Naive thymus-derived CD4-positive, alpha-beta T cell (primary cell): ENCODE data around the gene DLG4. TPM values are rescaled to one million over a fixed set of nuclear protein-coding genes. Genes with fewer than 3 reads are reported as not detected.
A peak's percentile ranks its signal among the peaks of the same experiment; 100 is the strongest.

Source experiments
- ATAC-seq: fragments of 150-1000 bp; cut with Tn5 transposase; 2 replicates; pipeline ENCODE4 v1.10.0; 2021; ENCODE audit warnings: mild to moderate bottlenecking, moderate library complexity
- CTCF ChIA-PET: fragments of 350-600 bp; sonication (Branson Sonifier 250); formaldehyde crosslinking; loops from one replicate; lab custom pipeline; 2021; ENCODE audit warnings: antibody characterized with exemption; lab: Charles Lee
- POLR2A ChIA-PET: fragments of 350-600 bp; sonication (Branson Sonifier 250); formaldehyde crosslinking; loops from one replicate; lab custom pipeline; 2021; ENCODE audit warnings: antibody characterized with exemption, inconsistent platforms; lab: Charles Lee
- DNase-seq, 9 donors: peaks; one replicate each; pipeline versions ENCODE4 v3.0.0 to v3.0.0-alpha.2; 2020 to 2022; ENCODE audit warnings: mixed read lengths in 1 of 9
- H3K27ac ChIP-seq: one replicate; pipeline ENCODE4 v1.7.0; 2013; ENCODE audit warnings: mild to moderate bottlenecking, low read depth, low read length, moderate library complexity
- H3K27me3 ChIP-seq, 2 donors: one replicate each; pipeline ENCODE4 v1.7.0; 2013; ENCODE audit warnings: low read length in 2 of 2, mild to moderate bottlenecking in 2 of 2, moderate library complexity in 2 of 2; ENCODE audit not compliant: control insufficient read depth in 2 of 2, insufficient read depth in 2 of 2
- H3K36me3 ChIP-seq, 3 experiments: 1 replicate in 2 of 3; 2 replicates in 1 of 3; pipeline ENCODE4 v1.7.0; 2013; ENCODE audit warnings: low read length in 3 of 3, mild to moderate bottlenecking in 3 of 3, moderate library complexity in 1 of 3; ENCODE audit not compliant: insufficient read depth in 3 of 3, control insufficient read depth in 2 of 3
- H3K4me1 ChIP-seq, 2 donors: one replicate each; pipeline ENCODE4 v1.7.0; 2013; ENCODE audit warnings: low read length in 2 of 2, mild to moderate bottlenecking in 2 of 2, moderate library complexity in 1 of 2; ENCODE audit not compliant: control insufficient read depth in 2 of 2, insufficient read depth in 2 of 2
- H3K4me3 ChIP-seq: 2 replicates; pipeline ENCODE4 v1.7.0; 2013; ENCODE audit warnings: mild to moderate bottlenecking, low read length
- H3K9me3 ChIP-seq, 3 experiments: 1 replicate in 2 of 3; 2 replicates in 1 of 3; pipeline ENCODE4 v1.7.0; 2013; ENCODE audit warnings: low read length in 3 of 3; ENCODE audit not compliant: control insufficient read depth in 2 of 3
- H3K27ac Mint-ChIP-seq, 9 donors: one replicate each; pipeline ENCODE4 v1.8.0; 2020 to 2022; ENCODE audit warnings: mixed read lengths in 9 of 9, mild to moderate bottlenecking in 8 of 9, moderate library complexity in 5 of 9, inconsistent platforms in 2 of 9
- H3K27me3 Mint-ChIP-seq, 5 donors: one replicate each; pipeline ENCODE4 v1.8.0; 2021 to 2022; ENCODE audit warnings: mixed read lengths in 5 of 5, mild to moderate bottlenecking in 1 of 5
- H3K36me3 Mint-ChIP-seq, 5 donors: one replicate each; pipeline ENCODE4 v1.8.0; 2020 to 2022; ENCODE audit warnings: mixed read lengths in 5 of 5, mild to moderate bottlenecking in 3 of 5, inconsistent platforms in 1 of 5
- H3K4me1 Mint-ChIP-seq, 7 donors: one replicate each; pipeline ENCODE4 v1.8.0; 2020 to 2022; ENCODE audit warnings: mixed read lengths in 7 of 7, mild to moderate bottlenecking in 3 of 7, inconsistent platforms in 1 of 7
- H3K4me3 Mint-ChIP-seq, 10 donors: one replicate each; pipeline ENCODE4 v1.8.0; 2020 to 2022; ENCODE audit warnings: mild to moderate bottlenecking in 10 of 10, mixed read lengths in 10 of 10, moderate library complexity in 6 of 10, inconsistent platforms in 2 of 10
- H3K9me3 Mint-ChIP-seq, 11 donors: one replicate each; pipeline ENCODE4 v1.8.0; 2020 to 2022; ENCODE audit warnings: mixed read lengths in 11 of 11, mild to moderate bottlenecking in 4 of 11, inconsistent platforms in 1 of 11, moderate library complexity in 1 of 11
- intact Hi-C, 2 donors: fragments of 100-400 bp; cut with micrococcal nuclease; formaldehyde crosslinking; loops; one replicate each; pipeline ENCODE4 v1.15.1; 2023
- polyA plus RNA-seq, 2 donors: library from polyadenylated mRNA; unstranded; fragments of 300-500 nt; fragmentation: Illumina TruSeq; gene quantifications; one replicate each; pipeline ENCODE4 v1.2.3, GENCODE V29; 2021
- total RNA-seq, 6 experiments: library from RNA in 5 of 6; stranded (reverse) in 5 of 6; gene quantifications; 1 replicate in 5 of 6; 2 replicates in 1 of 6; pipeline ENCODE4 v1.2.3 and lab custom pipeline; 2021 to 2026

Gene DLG4
- total and polyA plus RNA-seq, 7 experiments from 2014 or later: 0.26 to 25.4 (median 11.4) TPM

DNA sequence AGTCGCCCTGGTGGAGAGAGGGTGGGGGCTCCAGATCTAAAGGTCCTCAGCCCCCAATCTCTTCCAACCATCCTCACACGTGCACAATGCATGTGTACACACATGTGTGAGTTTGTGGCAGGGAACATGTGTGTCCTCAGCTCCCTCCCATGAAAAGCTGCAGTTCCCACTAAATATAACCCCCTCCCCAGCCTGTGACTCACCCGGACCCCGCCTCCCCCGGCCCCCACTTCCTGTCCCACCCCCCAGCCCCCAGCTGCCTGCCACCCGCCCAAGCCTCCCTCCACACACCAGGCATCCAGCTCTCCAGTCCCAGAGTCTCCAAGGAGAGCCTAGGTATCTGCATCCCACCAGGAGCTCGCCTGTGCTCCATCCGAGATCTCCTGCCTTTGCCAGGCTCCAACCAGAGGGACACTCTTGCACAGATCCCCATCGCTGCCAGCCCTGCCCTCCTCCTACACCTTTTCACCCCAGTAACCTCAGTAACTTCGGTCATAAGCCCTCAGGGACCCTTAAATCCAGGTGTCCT is 3.9 kb downstream of the DLG4 start:
- ChIA-PET CTCF (no interaction called here), POLR2A (interaction anchor here (0.9 to 13.7 kb wide), 6 partner anchors 12 to 121 kb away, joined by 3 to 265 read pairs (median 4); partner anchors contain the start of genes ACAP1, DVL2, GABARAP and PHF23)
- peak overlapping the region; percentile 97 for H3K27ac ChIP-seq
- H3K9me3 ChIP-seq: no peaks in the 10 kb centered on the region
- H3K4me1 ChIP-seq: peaks cover 30 to 56% of the 10 kb centered on the region in 2 donors
- peaks cover 0 to 6% (median 0%) of the 10 kb centered on the region in 3 experiments for H3K36me3 ChIP-seq
- Mint-ChIP-seq H3K4me1 (peaks cover 37 to 75% (median 70%) of the 10 kb centered on the region in 7 donors), H3K27me3 (peaks cover 0 to 11% (median 0%) of the 10 kb centered on the region in 5 donors), H3K36me3 (no peaks in the 10 kb centered on the region), H3K4me3 (peak overlapping the region; percentile 43 to 97 (median 88)), H3K27ac (peak overlapping the region; percentile 90 to 100 (median 99)), H3K9me3 (peaks cover 0 to 6% (median 0%) of the 10 kb centered on the region in 11 donors)
- peak overlapping the region; percentile 61 for H3K4me3 ChIP-seq
- intact Hi-C loops: loop anchor here (1.0 to 10.0 kb wide), 7 partner anchors 169 to 629 kb away; partner anchors contain the start of genes C17orf100 (in 1 of the 2), KDM6B (in 1 of the 2), MED31 (in 1 of the 2) and POLR2A (in 1 of the 2)
- DNase-seq (peak in 1 of 9 donors; percentile 45), ATAC-seq (no peak)
- H3K27me3 ChIP-seq: no peaks in the 10 kb centered on the region

DNA sequence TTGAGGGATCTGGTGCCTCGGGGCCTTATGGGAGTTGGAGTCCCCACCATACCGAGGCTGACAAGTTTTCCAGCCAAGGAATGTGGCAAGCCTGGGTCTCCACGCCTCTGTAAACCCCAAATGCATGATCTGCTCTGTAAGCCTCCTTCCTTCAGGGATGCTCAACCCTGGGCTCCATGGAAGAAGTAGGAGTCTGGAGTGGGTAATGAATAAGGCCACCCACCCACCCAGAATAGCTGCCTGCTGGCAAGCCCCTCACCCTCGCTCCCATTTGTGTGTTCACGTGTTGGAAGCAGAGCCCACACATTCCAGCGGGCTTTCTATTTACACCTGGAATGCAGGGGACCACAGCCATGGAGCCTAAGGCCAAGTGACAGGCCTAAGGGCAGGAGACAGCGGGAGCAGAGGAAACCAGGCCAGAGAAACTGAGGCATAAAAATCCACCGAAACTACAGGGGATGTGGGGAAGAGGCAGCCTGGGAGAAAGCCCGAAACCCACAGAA is 4.4 kb downstream of the DLG4 start:
- Histone ChIP-seq H3K27me3 (no peaks in the 10 kb centered on the region), H3K9me3 (no peaks in the 10 kb centered on the region), H3K4me1 (peaks cover 26 to 51% of the 10 kb centered on the region in 2 donors), H3K4me3 (peak overlapping the region; percentile 61), H3K27ac (peak overlapping the region; percentile 97), H3K36me3 (peaks cover 0 to 6% (median 0%) of the 10 kb centered on the region in 3 experiments)
- Mint-ChIP-seq H3K4me1 (peaks cover 36 to 70% (median 66%) of the 10 kb centered on the region in 7 donors), H3K36me3 (no peaks in the 10 kb centered on the region), H3K9me3 (peaks cover 0 to 6% (median 0%) of the 10 kb centered on the region in 11 donors), H3K27ac (peak overlapping the region; percentile 90 to 100 (median 99)), H3K4me3 (peak overlapping the region; percentile 76 to 97 (median 94)), H3K27me3 (peaks cover 0 to 14% (median 0%) of the 10 kb centered on the region in 5 donors)
- ChIA-PET CTCF (no interaction called here), POLR2A (interaction anchor here (0.6 to 13.7 kb wide), 9 partner anchors 11 to 368 kb away, joined by 3 to 265 read pairs (median 5); partner anchors contain the start of genes ACAP1, DVL2, GABARAP and MPDU1)
- DNase-seq (no peak), ATAC-seq (no peak)
- intact Hi-C loops: loop anchor here (1.0 to 10.0 kb wide), 7 partner anchors 168 to 630 kb away; partner anchors contain the start of genes C17orf100 (in 1 of the 2), KDM6B (in 1 of the 2), MED31 (in 1 of the 2) and POLR2A (in 1 of the 2)

GRCh38 chr17:7214300-7215135 is 5.1 kb downstream of the DLG4 start:
- peak; percentile 90 for ATAC-seq
- peak overlapping the region; percentile 90 to 100 (median 99) for H3K27ac Mint-ChIP-seq
- peak; percentile 96 to 99 (median 97) for DNase-seq
- H3K36me3 ChIP-seq: no peaks in the 10 kb centered on the region
- peak overlapping the region; percentile 61 for H3K4me3 ChIP-seq
- H3K27me3 ChIP-seq: no peaks in the 10 kb centered on the region
- intact Hi-C loops: loop anchor here (1.0 to 10.0 kb wide), 13 partner anchors 9 to 630 kb away; partner anchors contain the start of genes DVL2 (in 2 of the 2), EIF5A (in 2 of the 2), ELP5 (in 2 of the 2) and PHF23 (in 2 of the 2)
- H3K9me3 Mint-ChIP-seq: peaks cover 0 to 5% (median 0%) of the 10 kb centered on the region in 11 donors
- peak overlapping the region; percentile 76 to 97 (median 94) for H3K4me3 Mint-ChIP-seq
- POLR2A ChIA-PET: interaction anchor here (0.6 to 13.7 kb wide), 9 partner anchors 10 to 369 kb away, joined by 3 to 265 read pairs (median 5); partner anchors contain the start of genes ACAP1, DVL2, GABARAP and MPDU1
- CTCF ChIA-PET: interaction anchor here (1.0 kb wide), 1 partner anchor 28 kb away, joined by 5 read pairs; the partner anchor contains the start of gene GABARAP
- H3K27me3 Mint-ChIP-seq: peaks cover 0 to 16% (median 0%) of the 10 kb centered on the region in 5 donors
- H3K36me3 Mint-ChIP-seq: no peaks in the 10 kb centered on the region
- H3K4me1 Mint-ChIP-seq: peaks cover 36 to 69% (median 65%) of the 10 kb centered on the region in 7 donors
- H3K9me3 ChIP-seq: no peaks in the 10 kb centered on the region
- peaks cover 25 to 49% of the 10 kb centered on the region in 2 donors for H3K4me1 ChIP-seq
- peak overlapping the region; percentile 97 for H3K27ac ChIP-seq

- intact Hi-C loops: loop anchor here (1.0 to 10.0 kb wide), 12 partner anchors 9 to 631 kb away; partner anchors contain the start of genes DVL2 (in 2 of the 2), EIF5A (in 2 of the 2), ELP5 (in 2 of the 2) and PHF23 (in 2 of the 2)
- peak in 4 of 9 donors; percentile 73 to 92 (median 80) for DNase-seq
- peak overlapping the region; percentile 76 to 97 (median 94) for H3K4me3 Mint-ChIP-seq
- H3K27me3 Mint-ChIP-seq: peaks cover 0 to 16% (median 0%) of the 10 kb centered on the region in 5 donors
- H3K4me1 Mint-ChIP-seq: peaks cover 31 to 63% (median 59%) of the 10 kb centered on the region in 7 donors
- Histone ChIP-seq H3K4me1 (peaks cover 18 to 43% of the 10 kb centered on the region in 2 donors), H3K36me3 (no peaks in the 10 kb centered on the region), H3K4me3 (peak overlapping the region; percentile 61), H3K27me3 (no peaks in the 10 kb centered on the region), H3K9me3 (no peaks in the 10 kb centered on the region), H3K27ac (peak overlapping the region; percentile 97)
- ATAC-seq: peak; percentile 19
- peaks cover 0 to 4% (median 0%) of the 10 kb centered on the region in 11 donors for H3K9me3 Mint-ChIP-seq
- peak overlapping the region; percentile 90 to 100 (median 99) for H3K27ac Mint-ChIP-seq
- H3K36me3 Mint-ChIP-seq: no peaks in the 10 kb centered on the region
- CTCF ChIA-PET: interaction anchor here (1.0 kb wide), 1 partner anchor 29 kb away, joined by 5 read pairs; the partner anchor contains the start of gene GABARAP
- POLR2A ChIA-PET: interaction anchor here (0.9 to 13.7 kb wide), 6 partner anchors 22 to 370 kb away, joined by 4 to 265 read pairs (median 6); partner anchors contain the start of genes ACAP1, DVL2, GABARAP and MPDU1
Measured at GRCh38 chr17:7213895-7214299, 5.7 kb downstream of the DLG4 start.

- Mint-ChIP-seq H3K27me3 (peaks cover 0 to 16% (median 0%) of the 10 kb centered on the region in 5 donors), H3K4me3 (peak overlapping the region in 1 of 10 donors; percentile 18), H3K36me3 (peaks cover 0 to 3% (median 0%) of the 10 kb centered on the region in 5 donors), H3K27ac (peak overlapping the region in 8 of 9 donors; percentile 0 to 79 (median 42)), H3K9me3 (peaks cover 0 to 4% (median 0%) of the 10 kb centered on the region in 11 donors), H3K4me1 (peaks cover 31 to 46% (median 43%) of the 10 kb centered on the region in 7 donors)
- Histone ChIP-seq H3K4me3 (no peak overlapping the region), H3K36me3 (no peaks in the 10 kb centered on the region), H3K27ac (no peak overlapping the region), H3K9me3 (no peaks in the 10 kb centered on the region), H3K27me3 (no peaks in the 10 kb centered on the region), H3K4me1 (peaks cover 14 to 25% of the 10 kb centered on the region in 2 donors)
- DNase-seq: no peak
- intact Hi-C loops: loop anchor here (10.0 kb wide), 3 partner anchors 557 to 633 kb away; partner anchors contain the start of genes C17orf100 (in 1 of the 2), KDM6B (in 1 of the 2) and MED31 (in 1 of the 2)
- ChIA-PET POLR2A (no interaction called here), CTCF (no interaction called here)
- no peak for ATAC-seq
Measured at GRCh38 chr17:7211491-7212273, 8.0 kb downstream of the DLG4 start.
